D341Med (cell line): ENCODE results near the gene THAP12.
"Not testable (repeated sequence)": the region's sequence is repeated elsewhere in the genome, so short reads cannot be mapped to it uniquely, and the experiment has no call there.

Experiments
- DNase-seq: peaks from one replicate; pipeline ENCODE4 v3.0.0; 2012; ENCODE audit warnings: low spot score

THAP12 gene

DNA sequence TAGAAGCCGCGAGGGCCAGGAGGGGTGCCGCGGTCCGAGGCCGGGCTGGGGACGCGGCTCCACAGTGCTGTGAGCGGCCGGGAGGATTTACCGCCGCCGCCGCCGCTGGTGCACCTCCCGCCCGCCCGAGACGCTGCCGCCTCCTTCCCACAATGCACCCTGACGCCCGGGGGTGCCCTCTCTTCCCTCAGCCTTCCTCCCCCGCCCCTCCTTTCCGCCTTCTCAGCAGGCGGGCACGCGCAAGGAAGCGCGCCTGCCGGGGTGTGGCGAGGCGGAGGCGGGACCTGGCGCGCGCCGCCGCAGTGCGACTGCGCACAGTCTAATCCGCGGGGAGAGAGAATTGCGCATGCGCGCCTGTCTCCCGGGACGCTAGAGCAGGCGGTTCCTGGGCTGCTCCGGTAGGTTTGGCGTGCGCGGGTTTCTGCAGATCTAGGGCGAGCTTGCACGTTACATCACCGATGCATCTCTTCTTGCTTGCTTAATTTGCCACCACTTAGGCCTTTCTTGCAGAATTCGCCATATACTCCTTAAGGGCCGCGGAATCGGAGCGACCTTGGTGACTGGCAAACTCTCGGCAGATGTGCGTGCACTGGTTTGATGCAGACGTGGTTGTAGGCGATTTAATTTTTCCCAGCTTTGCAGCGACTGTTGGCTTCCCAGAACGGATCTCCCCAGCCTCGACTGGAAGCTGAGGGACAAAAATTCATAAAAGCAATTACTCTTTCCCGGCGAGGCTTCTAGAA, at the start of gene THAP12, which contains the start of gene GVQW3:
Gene THAP12, minus strand, starts transcription at position 156 of the 743 bp plus-strand sequence. CDS start 296 bp downstream, outside the sequence.
Gene GVQW3, plus strand, starts transcription at position 347 of the 743 bp plus-strand sequence. CDS start 506 bp downstream, outside the sequence.
- peak; percentile 99 for DNase-seq

DNA sequence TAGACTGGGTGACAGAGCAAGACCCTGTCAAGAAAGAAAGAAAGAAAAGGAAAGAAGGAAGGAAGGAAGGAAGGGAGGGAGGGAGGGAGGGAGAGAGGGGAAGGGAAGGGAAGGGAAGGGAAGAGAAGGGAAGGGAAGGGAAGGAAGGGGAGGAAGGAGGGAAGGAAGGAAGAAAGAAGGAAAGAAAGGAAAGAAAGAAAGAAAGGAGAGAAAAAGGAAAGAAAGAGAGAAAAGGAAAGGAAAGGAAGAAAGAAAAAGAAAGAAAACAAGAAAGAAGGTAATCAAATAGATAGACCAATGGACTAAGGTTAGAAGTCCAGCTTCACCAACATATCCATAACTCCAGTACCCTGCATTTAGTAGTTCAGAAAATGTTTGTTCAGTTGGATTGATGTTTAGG, 45.7 kb upstream of the THAP12 start:
- DNase-seq = no peak

GRCh38 chr11:76424891-76425290, 44.0 kb upstream of the THAP12 start:
- no peak for DNase-seq

- DNase-seq = no peak
Observed at GRCh38 chr11:76424379-76424778, 43.4 kb upstream of the THAP12 start.

DNA sequence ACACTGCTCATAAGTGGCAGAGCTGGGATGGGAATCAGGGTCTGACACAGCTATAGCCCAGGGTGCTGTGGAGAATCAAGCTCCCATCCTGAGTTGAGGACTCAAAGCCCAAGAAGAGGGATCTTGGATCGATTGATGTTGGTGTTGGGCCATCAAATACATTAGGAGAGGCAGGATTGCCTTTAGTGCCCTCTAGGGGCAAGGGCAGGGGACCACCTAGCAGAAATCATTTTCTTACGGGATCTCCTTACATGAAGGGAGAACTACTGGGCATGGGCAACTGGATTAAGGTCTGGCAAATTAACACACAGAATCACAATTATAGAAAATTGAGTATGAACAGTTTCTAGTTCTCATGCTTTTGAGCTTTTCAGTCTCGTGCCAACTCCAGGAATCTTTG, 39.0 kb upstream of the THAP12 start:
- peak; percentile 57 for DNase-seq

DNA sequence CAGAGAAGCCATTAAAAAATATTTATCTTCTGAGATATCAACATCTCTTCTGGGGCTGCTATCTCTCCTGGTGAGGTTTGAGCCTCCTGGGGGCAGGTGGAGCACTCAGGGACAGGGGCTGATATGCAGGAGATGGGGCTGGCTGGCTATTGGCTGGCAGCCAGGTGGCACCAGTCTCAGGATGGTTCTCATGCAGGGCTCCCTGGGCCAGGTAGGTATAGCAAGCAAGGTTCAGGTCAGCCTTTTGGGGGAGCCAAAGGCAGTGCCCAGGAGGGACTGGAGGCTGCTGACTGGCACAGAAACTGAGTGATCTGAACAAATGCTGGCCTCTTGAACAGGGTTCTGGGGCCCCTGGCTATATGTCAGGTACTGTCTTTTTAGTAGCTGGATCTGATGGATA, 34.1 kb upstream of the THAP12 start:
- no peak for DNase-seq

GRCh38 chr11:76410851-76411357, 30.0 kb upstream of the THAP12 start:
- no peak for DNase-seq

DNA sequence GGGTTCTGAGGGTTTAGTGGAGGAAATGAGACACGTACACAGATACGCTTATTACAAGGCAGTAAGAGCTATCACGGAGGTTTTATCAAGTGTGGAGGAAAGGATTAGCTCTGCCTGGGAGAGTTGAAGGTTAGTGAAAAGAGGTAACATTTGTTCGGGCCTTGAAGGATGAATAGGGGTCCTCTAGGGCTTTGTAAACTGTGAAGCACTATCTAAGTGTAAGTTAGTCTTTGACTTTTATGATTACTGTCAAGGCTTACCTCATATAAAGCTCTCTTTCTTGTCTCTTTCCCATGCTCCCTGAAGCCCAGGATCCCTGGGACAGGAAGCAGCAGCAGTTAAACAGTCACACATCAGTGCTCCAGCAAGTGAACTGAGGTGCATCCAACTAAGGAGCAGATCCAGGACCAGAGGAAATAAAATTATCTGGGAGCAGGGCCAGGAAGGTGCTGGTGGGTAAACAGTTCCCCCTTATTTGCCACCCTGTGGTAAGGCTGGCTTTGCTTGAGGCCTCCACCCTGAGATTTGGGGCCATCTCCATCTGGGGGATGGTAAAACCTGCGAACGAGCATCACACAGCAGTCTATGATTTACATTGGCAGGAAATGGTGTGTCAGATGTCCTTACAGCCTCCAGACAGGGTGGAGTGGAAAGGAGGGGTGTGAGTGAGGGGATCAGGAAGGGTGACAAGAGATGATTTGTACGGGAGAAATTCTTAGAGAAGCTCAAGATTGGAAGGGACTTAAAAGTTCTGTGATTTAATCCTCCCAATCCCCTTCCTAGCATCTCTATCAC, 27.4 kb upstream of the THAP12 start:
- DNase-seq = no peak

- no peak for DNase-seq
Observed at GRCh38 chr11:76406359-76406758, 25.4 kb upstream of the THAP12 start.

- not testable (repeated sequence) for DNase-seq
Observed at GRCh38 chr11:76401484-76401883, 20.6 kb upstream of the THAP12 start.

GRCh38 chr11:76400967-76401366, 20.0 kb upstream of the THAP12 start:
- DNase-seq = no peak

DNA sequence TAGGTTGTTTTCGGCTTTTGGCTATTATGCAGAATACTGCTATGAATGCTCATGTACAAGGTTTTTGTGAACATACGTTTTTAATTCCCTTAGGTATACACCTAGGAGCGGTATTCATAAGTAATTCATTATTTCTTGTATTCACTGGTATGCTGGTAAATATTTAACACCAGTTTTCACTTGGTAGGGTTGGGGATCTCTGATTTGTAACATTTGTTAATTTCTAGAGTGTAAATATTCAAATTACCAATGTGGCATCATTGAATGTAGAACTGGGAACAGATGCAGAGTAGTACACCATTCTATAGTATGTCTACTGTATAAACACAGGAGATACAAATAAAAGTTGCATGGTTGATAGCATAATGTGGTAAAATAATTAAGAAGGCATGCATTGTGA, 16.5 kb upstream of the THAP12 start:
- no peak for DNase-seq

DNA sequence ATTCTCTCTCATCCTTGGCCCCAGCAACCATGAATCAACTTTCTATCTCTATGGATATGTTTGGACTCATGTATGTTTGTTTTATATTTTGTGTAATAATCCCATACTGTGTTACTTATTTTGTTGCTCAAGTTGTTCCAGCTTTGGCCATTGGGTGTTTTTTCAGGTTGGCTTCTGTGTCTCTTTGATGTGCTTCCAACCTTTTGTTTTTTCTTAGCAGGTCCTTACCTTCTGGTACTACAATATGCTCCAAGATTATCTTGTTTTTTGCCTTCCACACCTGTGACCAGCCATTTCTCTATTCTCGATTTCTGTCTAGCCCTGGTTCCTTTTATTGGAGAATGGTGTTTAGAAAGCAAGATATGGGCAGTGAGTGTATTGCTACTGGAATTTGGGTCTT, 14.4 kb upstream of the THAP12 start:
- DNase-seq = no peak

GRCh38 chr11:76394411-76394810, 13.5 kb upstream of the THAP12 start:
- DNase-seq = no peak

DNA sequence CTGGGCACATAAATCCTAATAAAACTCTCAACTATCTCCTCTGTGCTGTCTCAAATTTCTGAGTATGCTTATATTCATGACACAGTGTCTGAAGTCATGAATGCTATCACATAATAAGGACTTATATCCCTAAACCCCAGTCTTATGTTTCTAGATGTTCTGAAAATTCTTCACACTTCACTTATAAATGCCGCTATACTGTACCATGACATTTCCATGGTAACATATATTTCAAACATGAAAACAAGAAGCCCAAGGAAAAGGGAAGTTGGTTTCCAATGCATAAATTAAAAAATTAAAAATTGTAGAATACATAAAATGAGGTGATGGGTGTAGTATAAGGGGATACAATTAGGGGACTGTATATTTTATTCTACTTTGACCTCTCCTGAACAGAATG, 11.9 kb upstream of the THAP12 start:
- no peak for DNase-seq

DNA sequence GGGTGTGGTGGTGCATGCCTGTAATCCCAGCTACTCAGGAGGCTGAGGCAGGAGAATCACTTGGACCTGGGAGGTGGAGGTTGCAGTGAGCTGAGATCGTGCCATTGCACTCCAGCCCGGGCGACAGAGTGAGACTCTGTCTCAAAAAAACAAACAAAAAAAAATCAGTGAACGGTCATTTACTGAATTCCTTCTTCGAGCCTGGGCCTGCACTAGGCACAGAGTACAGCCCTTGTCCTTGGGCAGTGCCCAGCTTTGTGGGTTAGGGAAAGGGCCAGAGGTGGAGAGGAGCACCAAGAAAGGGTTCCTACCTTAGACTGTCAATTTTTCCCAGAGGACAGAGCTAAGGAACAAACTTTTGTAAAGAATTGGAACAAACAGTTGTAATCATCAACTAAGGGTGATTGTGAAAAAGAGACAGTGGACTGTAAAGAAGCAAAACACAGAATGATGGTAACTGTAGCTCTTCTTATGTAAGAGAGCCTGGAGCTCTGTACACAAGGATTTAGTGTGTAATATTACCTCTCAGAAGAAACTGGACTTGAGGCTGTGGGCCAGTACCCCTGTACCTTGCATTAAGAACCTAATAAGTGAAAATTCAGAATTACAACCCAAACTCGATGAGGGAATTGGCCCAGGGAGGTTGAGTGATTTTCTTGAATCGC, 11.0 kb upstream of the THAP12 start:
- no peak for DNase-seq

DNA sequence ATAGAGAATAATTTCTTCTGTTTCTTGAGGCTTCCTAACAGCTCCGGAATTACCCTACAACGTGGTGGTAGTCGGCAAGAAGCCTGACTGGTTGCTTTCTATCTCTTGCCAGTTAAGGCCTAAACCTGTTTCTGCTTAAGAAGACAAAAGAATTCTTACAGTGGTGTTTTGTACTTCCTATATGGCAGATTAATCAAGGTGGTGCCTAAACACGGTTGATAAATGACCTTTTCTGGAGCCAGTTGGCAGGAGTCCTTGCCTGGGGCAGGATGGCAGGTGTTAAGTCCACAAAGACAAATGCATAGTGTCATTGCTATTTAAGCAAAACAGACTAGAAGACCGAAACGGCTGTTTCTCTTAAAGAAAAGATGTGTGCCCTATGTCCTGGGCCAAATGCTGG, 10.1 kb upstream of the THAP12 start:
- no peak for DNase-seq

GRCh38 chr11:76388408-76388807, 7.5 kb upstream of the THAP12 start:
- DNase-seq = no peak

GRCh38 chr11:76385903-76386302, 5.0 kb upstream of the THAP12 start:
- DNase-seq = no peak

DNA sequence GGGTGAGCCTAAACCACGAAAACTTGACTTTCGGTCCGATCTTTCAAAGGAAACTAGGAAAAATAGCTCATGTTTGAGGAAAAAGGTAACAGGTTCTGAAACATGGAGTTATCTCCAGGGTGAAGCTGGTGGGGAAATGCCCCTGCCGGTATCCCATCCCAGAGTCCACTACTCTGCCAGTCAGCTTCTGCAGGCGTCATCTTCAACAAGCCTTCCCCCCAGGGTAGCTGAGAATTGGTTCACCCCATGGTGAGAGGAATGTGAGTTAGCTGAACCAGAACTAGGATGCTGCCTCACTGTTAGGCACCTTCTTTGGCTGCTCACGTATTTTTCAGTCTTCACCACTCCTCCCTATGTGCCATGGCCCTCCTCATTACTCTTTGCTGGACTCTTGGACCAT, 1.3 kb upstream of the THAP12 start:
- DNase-seq = no peak

- DNase-seq = peak; percentile 72
Observed at GRCh38 chr11:76380159-76380976, 564 bp downstream of the THAP12 start.

DNA sequence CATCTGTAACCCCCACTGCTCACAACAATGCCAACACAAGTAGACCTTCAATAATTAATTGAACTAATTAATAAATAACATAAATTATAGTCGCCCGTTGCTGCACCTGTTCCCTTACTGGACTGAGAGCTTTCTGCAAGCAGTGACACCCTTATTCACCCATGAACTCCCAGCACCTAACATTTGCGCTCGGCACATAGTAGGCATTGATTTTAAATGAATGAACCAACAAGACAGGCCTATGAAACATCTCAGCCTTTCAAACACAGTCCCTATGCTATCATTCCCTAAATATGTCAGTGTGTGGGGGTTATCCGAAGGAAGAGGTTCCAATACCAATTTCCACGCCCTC, 1.1 kb downstream of the THAP12 start:
- no peak for DNase-seq
